Stimulated activated CD8-positive, alpha-beta memory T cell treated with anti-CD3 and anti-CD28 coated beads, Interleukin-2, amount 100 ng/mL, for 1 hour (primary cell): ENCODE data around the gene SRL.

ENCODE experiments used
- DNase-seq, 2 donors: peaks; one replicate each; pipeline ENCODE4 v3.0.0-alpha.2; 2020; ENCODE audit warnings: low read depth in 2 of 2

SRL gene

GRCh38 chr16:4241928-4242283 is at the start of gene SRL:
TSS of gene SRL (minus strand) at chr16:4242080. CDS start at chr16:4242067, 13 bp downstream.
- DNase-seq = no peak

GRCh38 chr16:4290236-4290830 is 48.5 kb upstream of the SRL start:
- DNase-seq = no peak

GRCh38 chr16:4288148-4288921 is 46.5 kb upstream of the SRL start:
- peak; percentile 59 to 70 for DNase-seq

GRCh38 chr16:4285167-4285566 is 43.3 kb upstream of the SRL start:
- no peak for DNase-seq

- DNase-seq = no peak
Measured at GRCh38 chr16:4283939-4284338, 42.1 kb upstream of the SRL start.

- DNase-seq = no peak
Measured at GRCh38 chr16:4283441-4283840, 41.6 kb upstream of the SRL start.

GRCh38 chr16:4280625-4281024 is 38.7 kb upstream of the SRL start:
- DNase-seq = no peak

GRCh38 chr16:4277987-4278513 is 36.2 kb upstream of the SRL start:
- DNase-seq = no peak

- no peak for DNase-seq
Measured at GRCh38 chr16:4275861-4276260, 34.0 kb upstream of the SRL start.

- peak in 1 of 2 donors; percentile 11 for DNase-seq
Measured at GRCh38 chr16:4273858-4274311, 32.0 kb upstream of the SRL start.

- DNase-seq = peak in 1 of 2 donors; percentile 20
Measured at GRCh38 chr16:4272114-4272956, 30.5 kb upstream of the SRL start.

GRCh38 chr16:4271176-4272113 is 29.6 kb upstream of the SRL start:
- peak; percentile 75 to 77 for DNase-seq

- no peak for DNase-seq
Measured at GRCh38 chr16:4270595-4270994, 28.7 kb upstream of the SRL start.

GRCh38 chr16:4270091-4270490 is 28.2 kb upstream of the SRL start:
- no peak for DNase-seq

GRCh38 chr16:4266372-4266771 is 24.5 kb upstream of the SRL start:
- DNase-seq = no peak

- no peak for DNase-seq
Measured at GRCh38 chr16:4265676-4266075, 23.8 kb upstream of the SRL start.

GRCh38 chr16:4264546-4264945 is 22.7 kb upstream of the SRL start:
- no peak for DNase-seq

- no peak for DNase-seq
Measured at GRCh38 chr16:4263504-4264436, 21.9 kb upstream of the SRL start.

GRCh38 chr16:4262303-4262835 is 20.5 kb upstream of the SRL start:
- DNase-seq = no peak
